HG03175 (cell line): ENCODE data around the gene DCP1A.

Experiments
- ATAC-seq: cut with Tn5 transposase; IDR thresholded peaks from one replicate; pipeline ENCODE4 v1.9.1; 2021; ENCODE audit warnings: mild to moderate bottlenecking, moderate library complexity; ENCODE audit not compliant: unreplicated experiment

The DCP1A gene

DNA sequence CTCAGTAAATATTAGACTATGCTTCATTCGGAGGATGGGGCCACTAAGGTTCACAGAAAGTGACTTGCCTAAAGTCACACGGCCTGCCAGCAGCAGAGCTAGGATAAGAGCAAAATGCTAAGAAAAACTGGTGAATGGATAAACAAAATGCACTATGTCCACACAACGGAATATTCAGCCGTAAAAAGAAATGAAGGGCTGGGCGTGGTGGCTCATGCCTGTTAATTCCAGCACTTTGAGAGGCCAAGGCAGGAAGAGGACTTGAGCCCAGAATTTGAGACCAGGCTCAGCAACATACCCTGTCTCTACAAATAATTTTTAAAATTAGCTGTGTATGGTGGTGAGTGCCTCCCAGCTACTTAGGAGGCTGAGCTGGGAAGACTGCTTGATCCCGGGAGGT lies 99.2 kb downstream of the DCP1A start:
- ATAC-seq: no peak

DNA sequence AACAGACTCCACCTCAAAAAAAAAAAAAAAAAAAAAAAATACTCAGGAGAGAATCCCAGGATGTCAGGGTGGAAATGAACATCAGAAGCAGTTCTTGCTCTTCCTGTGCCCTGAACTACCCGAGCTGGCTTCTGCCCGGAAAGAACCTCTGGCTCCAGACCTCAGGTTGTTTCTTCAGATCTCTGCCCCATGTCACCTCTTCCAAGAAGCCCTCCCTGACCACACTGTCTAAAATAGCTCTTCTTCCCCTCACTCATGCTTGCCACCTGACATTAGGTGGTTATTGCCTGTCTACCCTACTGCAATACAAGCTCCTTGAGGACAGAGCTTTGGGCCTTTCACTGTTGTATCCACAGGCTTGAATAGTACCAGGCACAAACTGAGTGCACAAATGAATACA lies 99.7 kb downstream of the DCP1A start:
- ATAC-seq: no peak

DNA sequence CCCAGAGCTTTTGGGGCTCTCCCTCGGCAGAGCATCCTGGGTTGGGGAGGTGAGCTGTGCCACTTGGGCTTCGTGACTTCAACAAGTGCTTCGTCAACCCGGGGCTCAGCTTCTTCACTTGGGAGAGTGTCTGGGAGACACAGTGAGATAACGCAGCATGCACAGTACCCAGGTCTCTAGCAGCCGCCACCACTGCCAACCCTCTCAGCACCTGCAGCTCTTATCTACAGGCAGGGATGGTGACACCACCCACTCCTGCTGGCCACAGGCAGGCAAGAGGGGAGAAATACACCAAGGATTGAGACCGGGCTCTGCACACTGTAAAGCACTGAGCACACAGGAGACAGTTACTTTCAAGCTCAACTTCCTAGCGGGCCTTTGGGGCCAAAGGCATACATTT lies 103.1 kb downstream of the DCP1A start:
- ATAC-seq: no peak

DNA sequence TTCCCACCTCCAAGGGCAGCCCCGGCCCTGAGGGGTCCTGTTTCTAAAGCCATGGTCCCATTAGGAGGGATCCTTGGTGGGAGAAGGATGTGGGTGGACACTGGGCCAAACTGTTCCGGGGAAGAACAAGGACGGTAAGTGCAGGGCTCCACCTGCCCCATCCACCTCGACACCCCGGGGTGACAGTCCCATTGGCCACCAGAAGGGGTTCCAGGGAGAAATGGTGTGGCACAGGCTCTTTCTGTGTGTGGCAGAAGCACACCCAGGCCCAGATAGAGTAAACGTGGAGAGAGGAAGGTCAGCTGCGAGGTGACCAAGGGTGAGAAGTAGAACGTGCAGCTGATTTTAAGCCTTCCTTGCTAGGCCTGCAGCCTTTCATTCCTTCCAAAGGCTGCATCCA lies 103.6 kb downstream of the DCP1A start:
- no peak for ATAC-seq

DNA sequence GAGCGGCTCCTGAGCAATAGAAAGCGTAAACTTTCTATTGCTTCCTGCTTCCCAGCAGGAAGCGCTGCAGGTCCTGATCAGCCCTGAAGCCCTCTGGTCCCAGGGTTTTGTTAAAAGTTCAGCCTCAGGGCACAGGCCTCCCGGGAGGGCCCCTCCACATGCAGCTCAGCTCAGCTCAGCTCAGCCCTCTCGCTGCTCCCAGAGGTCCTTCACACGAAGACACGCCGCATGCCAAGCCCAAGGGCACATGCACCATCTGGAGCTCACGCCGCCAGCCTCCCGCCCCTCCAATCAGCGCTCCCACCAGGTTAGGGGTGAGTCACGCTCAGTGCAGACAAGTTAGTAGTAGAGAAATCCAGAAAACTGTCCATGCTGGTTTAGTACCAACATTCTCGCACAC lies 104.2 kb downstream of the DCP1A start:
- ATAC-seq: no peak

DNA sequence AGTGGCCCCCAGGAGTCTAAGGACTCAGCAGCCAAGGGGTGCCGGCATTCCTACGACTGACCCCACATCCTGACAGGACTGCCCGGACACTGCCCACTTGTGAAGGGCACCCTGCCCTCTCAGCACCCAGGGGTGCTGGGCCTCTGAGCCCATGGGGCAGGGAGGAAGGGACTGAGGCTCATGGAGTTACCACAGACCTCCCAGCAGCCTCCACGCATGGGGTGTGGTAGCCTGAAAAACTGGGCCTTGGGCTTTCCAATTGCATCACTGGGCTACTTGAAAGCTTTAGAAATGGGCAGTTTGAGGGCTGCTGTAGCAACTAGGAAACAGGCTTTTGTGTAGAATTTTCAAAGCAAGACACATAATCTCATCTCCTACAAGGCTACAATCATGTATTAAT lies 104.7 kb downstream of the DCP1A start:
- ATAC-seq: no peak

DNA sequence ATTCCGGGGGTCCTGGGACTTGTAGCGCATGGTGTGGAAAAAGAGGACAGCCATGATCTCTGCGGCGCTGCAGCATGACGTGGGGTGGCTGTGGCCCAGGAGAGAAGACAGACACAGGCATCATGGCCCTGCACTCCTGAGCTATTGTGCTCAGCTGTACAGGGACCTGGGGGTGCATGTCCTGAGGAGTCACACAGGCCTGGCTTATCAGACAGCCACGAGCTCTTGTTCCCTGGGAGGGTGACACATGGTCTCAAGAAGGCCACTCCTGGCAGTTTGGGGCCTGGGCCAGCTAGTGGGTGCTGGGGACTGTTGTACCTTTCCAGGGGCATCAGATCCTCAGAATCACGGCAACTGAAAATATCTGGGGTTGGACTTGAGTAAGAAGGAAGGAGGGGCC lies 105.2 kb downstream of the DCP1A start:
- ATAC-seq: no peak

DNA sequence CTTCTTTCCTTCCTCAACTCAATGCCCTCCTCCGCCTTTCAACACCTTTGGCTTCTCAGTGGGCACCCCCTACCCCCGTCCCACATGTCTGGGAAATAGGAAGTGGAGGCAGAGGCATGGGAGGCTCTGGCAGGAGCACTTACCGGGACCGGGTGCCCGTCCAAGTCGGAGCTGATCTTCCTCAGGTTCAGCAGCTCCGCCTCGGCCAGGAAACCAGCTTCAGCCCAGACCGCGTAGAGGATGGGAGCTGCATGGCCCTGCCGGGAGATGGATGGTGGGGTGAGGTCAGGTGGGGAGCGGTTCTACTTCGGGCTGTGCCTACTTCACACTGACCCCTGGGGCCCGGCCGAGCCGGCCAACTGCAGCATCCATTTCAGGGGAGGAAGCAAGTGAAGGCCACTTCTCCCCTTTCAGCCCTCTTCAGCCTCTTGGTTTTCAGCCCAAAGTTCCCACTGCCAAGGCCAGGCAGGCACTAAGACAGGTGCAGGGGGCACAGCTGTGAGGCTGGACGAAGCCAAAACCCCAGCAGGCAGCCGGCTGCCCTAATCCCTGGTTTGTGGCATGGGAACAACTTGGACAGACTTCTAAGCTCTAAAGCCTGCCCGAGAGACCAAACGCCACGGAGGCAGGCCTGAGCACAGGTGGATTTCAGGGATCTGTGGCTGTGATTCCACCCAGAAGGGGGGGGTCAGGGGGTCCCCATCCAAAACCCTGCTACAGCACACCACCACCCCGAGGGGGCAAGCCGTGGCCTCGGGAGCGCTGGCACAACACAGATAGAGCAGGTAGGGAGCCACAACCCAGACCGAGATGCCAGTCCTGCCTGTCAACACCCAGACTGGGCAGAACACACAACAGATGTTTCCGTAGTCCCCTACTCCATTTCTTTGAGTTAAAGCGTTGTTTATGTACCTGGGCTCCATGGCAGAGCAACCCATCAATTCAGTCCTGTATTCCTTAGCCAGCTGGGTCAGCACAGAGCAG lies 106.1 kb downstream of the DCP1A start:
- no peak for ATAC-seq

DNA sequence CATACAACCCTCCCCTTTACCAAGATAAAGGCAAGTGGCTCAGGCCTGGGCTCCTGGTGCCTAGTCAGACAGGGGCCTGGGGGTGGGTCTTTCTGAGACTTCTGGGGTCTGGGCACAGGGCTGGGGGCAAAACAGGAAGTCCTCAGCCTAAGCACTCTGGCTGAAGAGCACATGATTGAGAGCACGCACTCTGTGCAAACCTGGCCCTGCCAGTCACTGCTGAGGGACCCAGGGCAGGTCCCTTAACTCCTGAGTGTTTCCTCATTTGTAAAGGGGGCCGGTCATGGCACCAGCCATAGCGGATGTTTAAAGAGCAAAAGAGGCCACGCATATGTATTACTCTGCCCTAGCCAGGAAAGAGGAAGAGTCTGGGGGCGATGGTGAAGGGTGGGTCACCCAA lies 107.5 kb downstream of the DCP1A start:
- ATAC-seq: no peak

DNA sequence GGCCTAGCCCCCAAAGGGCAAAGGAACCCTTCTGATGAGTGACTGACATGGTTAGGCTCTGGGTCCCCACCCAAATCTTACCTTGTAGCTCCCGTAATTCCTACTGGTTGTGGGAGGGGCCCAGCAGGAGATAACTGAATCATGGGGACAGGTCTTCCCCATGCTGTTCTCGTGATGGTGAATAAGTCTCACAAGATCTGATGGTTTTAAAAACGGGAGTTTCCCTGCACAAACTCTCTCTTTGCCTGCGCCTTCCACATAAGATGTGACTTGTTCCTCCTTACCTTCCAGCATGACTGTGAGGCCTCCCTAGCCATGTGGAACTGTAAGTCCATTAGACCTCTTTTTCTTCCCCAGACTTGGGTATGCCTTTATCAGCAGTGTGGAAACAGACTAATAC lies 108.5 kb downstream of the DCP1A start:
- no peak for ATAC-seq

DNA sequence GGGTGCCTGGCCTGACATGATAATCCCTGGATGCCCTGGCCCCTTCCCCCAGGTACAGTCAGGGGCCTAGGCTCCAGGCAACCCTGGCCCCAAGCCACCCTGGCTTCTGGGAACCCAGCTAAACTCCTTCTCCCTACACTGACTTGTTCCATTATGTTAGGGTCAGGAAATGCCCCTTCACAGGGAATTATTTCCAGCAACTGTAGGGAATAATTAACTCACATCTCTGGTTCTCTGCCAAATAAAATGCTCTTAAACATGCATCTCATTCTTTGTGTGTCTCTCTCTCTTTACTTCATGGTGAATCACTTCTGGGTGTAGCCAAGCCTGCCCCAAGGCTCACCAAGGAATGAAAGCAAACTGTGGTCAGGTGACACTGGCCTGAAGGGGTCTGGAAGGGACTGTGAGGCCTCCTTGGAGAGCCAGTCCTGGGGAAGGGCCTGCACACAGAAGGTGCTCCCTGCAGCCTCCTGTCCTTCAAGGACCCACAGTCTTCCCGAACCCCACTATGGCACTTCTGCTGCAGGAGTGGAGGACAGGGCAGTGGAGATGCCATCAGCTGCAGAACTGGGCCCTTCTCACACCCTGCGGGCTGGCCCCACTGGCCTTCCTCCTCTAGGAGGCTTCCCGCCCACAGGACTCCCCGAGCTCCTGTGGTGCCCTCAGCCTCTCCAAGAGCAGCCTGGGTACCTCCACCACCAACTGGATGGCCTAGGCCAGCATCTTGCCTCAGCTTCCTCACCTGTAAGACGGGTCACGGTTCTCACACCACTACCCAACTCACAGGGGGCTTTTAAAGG lies 109.1 kb downstream of the DCP1A start:
- no peak for ATAC-seq

DNA sequence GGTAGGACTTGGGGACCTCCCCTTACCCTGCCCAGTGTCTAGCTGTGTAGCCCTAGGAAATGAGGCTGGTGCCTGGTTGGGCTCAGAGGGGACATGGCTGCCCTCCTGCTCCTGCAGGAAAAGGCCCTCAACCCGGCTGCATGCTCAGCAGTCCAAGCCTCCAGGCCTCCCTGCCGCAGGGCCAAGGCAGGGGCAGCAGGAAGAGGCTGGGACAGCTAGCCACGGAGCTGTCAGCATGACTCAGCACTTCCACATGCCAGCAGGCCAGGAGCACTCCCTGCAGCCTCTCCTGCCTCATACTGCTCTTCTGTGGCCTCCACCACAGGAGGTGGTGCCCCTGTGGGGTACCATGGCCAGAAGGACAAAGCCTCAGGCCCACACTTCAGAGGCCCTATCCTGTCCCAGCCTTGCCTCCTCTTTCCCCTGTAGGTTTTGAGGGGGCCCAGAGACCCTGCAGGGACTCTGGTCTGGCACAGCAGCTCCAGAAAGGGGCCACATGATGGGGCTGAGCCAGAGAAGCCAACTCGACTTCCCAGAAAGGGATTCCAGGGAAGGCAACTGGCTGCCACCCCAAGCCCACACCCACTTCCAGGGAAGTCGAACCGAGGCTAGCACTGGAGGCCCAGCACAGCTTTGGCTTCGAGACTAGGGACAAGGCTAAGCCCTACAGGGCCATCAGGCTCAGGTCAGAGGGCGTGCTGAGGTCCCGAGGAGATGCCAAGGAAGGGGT lies 111.1 kb downstream of the DCP1A start:
- ATAC-seq: no peak

DNA sequence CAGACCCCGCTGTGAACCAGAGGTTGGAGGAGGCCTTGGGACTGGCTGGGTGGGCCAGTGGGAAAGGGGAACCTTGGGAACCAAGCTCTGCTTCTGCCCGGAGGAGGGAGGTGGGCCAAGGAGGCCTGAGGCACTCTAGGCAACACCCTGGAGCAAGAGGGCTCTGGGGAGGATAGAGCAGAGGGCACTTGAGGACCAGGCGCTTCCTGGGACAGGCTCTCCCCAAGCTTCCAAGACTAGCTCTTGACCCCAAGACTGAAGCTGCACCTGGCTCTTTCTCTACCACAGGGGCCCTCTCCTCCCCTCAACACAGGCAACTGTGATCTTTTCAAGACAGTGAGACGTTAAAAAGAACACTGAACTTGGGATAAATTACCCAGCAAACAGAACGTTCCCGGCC lies 111.8 kb downstream of the DCP1A start:
- ATAC-seq: no peak

DNA sequence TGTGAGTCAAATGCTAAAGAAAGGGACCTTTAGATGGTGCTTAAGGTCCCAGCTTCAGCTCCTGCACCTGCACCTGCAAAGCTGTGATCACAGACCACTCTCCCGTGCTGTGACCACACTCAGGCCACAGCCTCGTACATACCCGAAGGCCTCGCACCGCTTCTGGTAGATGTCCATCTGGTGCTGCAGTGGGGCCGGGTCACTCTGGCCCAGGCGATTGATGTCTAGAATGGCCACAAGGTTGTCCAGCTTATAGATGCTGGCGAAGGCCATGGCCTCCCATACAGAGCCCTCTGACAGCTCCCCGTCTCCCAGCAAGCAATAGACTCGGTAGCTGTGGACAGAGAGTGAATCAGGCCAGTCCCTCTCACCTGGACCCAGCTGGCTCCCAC lies 112.5 kb downstream of the DCP1A start:
- ATAC-seq: no peak

DNA sequence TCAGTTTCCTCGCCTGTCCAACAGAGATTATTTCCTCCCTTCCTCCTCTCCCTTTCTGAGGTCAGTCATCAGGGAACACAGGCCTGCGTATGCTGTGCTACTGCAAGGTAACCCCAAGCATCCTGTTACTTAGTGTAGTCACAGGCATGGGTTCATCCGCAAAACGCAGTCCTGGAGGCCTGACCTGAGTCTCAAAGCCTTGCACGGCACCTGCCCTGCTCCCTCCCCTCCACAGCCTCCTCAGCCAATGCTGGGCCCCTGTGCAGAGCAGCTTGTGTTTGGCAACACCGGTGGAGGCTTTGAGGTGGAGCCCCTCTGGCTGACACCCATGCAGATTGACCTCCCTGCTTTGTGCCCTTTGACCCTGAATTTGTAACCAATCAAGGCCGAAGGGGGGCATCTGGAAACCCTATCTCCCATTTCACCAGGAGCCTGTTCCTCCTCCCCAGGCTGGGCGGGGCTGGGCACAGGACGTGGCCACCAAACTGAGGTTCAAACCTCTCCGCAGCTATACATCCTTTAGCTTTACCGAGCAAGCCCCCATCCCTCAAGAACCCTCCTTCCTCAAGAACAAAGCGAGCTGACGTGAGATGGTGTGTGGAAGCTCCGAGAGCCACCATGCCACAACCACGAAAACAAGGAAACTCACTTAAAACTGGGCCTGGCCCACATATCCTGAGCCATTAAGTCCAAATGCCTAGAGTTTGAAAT lies 113.1 kb downstream of the DCP1A start:
- no peak for ATAC-seq
